ENCODE data around the gene PRSS8.
"Not testable (repeated sequence)": the region's sequence is repeated elsewhere in the genome, so short reads cannot be mapped to it uniquely, and the experiment has no call there.

PRSS8 gene

GRCh38 chr16:31143694-31144148 is 8.2 kb upstream of the PRSS8 start:
- no peak for DNase-seq

GRCh38 chr16:31143011-31143693 is 7.6 kb upstream of the PRSS8 start:
- DNase-seq = no peak

GRCh38 chr16:31142109-31143010 is 6.8 kb upstream of the PRSS8 start:
- peak; percentile 98 for DNase-seq

- DNase-seq = no peak
Observed at GRCh38 chr16:31141489-31142108, 6.1 kb upstream of the PRSS8 start.

GRCh38 chr16:31141071-31141469 is 5.5 kb upstream of the PRSS8 start:
- not testable (repeated sequence) for DNase-seq

GRCh38 chr16:31138621-31139578 is 3.4 kb upstream of the PRSS8 start:
- no peak for DNase-seq

GRCh38 chr16:31136822-31137499 is 1.4 kb upstream of the PRSS8 start:
- DNase-seq = not testable (repeated sequence)

- no peak for DNase-seq
Observed at GRCh38 chr16:31136287-31136662, 748 bp upstream of the PRSS8 start.

- no peak for DNase-seq
Observed at GRCh38 chr16:31134625-31135534, 647 bp downstream of the PRSS8 start.

GRCh38 chr16:31134091-31134571 is 1.4 kb downstream of the PRSS8 start:
- DNase-seq = no peak

GRCh38 chr16:31133046-31133501 is 2.5 kb downstream of the PRSS8 start:
- DNase-seq = no peak

- DNase-seq = no peak
Observed at GRCh38 chr16:31132303-31132979, 3.1 kb downstream of the PRSS8 start.

GRCh38 chr16:31131841-31132271 is 3.7 kb downstream of the PRSS8 start:
- no peak for DNase-seq

GRCh38 chr16:31131416-31131815 is 4.1 kb downstream of the PRSS8 start:
- no peak for DNase-seq

GRCh38 chr16:31130899-31131298 is 4.6 kb downstream of the PRSS8 start:
- no peak for DNase-seq

- no peak for DNase-seq
Observed at GRCh38 chr16:31130336-31130891, 5.1 kb downstream of the PRSS8 start.

- no peak for DNase-seq
Observed at GRCh38 chr16:31129568-31130335, 5.8 kb downstream of the PRSS8 start.

- DNase-seq = no peak
Observed at GRCh38 chr16:31128711-31129567, 6.6 kb downstream of the PRSS8 start.

Measured in stimulated activated CD4-positive, alpha-beta T cell treated with anti-CD3 and anti-CD28 coated beads, Interleukin-12 subunit alpha, Interleukin-12 subunit beta, amount 100 ng/mL, for 4 hours (primary cell).